Natural killer cell (primary cell): ENCODE results near the gene RBCK1. TPM values are rescaled to one million over a fixed set of nuclear protein-coding genes. Genes with fewer than 3 reads are reported as not detected.

Source experiments
- ATAC-seq, 3 donors: fragments of 150-1000 bp in 2 of 3; fragments of 200-7000 bp in 1 of 3; cut with Tn5 transposase; 1 replicate in 1 of 3; 2 replicates in 2 of 3; pipeline ENCODE4 v1.10.0; 2021; ENCODE audit warnings: mild to moderate bottlenecking in 2 of 3, moderate library complexity in 2 of 3
- DNase-seq, 2 donors: peaks; one replicate each; pipeline versions ENCODE4 v3.0.0 to v3.0.0-alpha.2; 2013 to 2021; ENCODE audit warnings: mixed read lengths in 1 of 2
- H3K27ac ChIP-seq: one replicate; pipeline ENCODE4 v1.5.1; 2013; ENCODE audit warnings: mild to moderate bottlenecking, low read length
- H3K27me3 ChIP-seq: one replicate; pipeline ENCODE4 v1.6.1; 2013; ENCODE audit warnings: low read length; ENCODE audit not compliant: control insufficient read depth, insufficient read depth
- H3K36me3 ChIP-seq: one replicate; pipeline ENCODE4 v1.6.1; 2013; ENCODE audit warnings: low read length; ENCODE audit not compliant: control insufficient read depth, insufficient read depth
- H3K4me1 ChIP-seq: one replicate; pipeline ENCODE4 v1.6.1; 2013; ENCODE audit warnings: low read length; ENCODE audit not compliant: control insufficient read depth, insufficient read depth
- H3K4me3 ChIP-seq: one replicate; pipeline ENCODE4 v1.5.1; 2013; ENCODE audit warnings: low read length
- H3K9me3 ChIP-seq: one replicate; pipeline ENCODE4 v1.6.1; 2013; ENCODE audit warnings: low read length; ENCODE audit not compliant: control insufficient read depth, insufficient read depth
- H3K27ac Mint-ChIP-seq, 2 donors: one replicate each; pipeline ENCODE4 v1.8.0; 2022; ENCODE audit warnings: mild to moderate bottlenecking in 2 of 2, mixed read lengths in 2 of 2, moderate library complexity in 1 of 2
- H3K27me3 Mint-ChIP-seq, 2 donors: one replicate each; pipeline ENCODE4 v1.8.0; 2022; ENCODE audit warnings: low read depth in 2 of 2, mixed read lengths in 2 of 2
- H3K36me3 Mint-ChIP-seq: one replicate; pipeline ENCODE4 v1.8.0; 2022; ENCODE audit warnings: mixed read lengths
- H3K4me1 Mint-ChIP-seq, 2 donors: one replicate each; pipeline ENCODE4 v1.8.0; 2022; ENCODE audit warnings: mixed read lengths in 2 of 2
- H3K4me3 Mint-ChIP-seq: one replicate; pipeline ENCODE4 v1.8.0; 2022; ENCODE audit warnings: mild to moderate bottlenecking, moderate library complexity, mixed read lengths
- H3K9me3 Mint-ChIP-seq, 2 donors: one replicate each; pipeline ENCODE4 v1.8.0; 2022; ENCODE audit warnings: mixed read lengths in 2 of 2
- CTCF ChIP-seq: fragments of 200-600 bp; IDR thresholded peaks from one replicate; pipeline ENCODE4 v1.8.0; 2022; ENCODE audit warnings: antibody characterized with exemption
- WGBS: methylation state at CpG from one replicate; pipeline ENCODE4 v1.1.7; 2013; ENCODE audit warnings: missing lambda C conversion rate; ENCODE audit not compliant: insufficient coverage; 5-methylcytosine and 5-hydroxymethylcytosine counted together
- intact Hi-C: fragments of 100-400 bp; cut with micrococcal nuclease; formaldehyde crosslinking; loops from one replicate; pipeline ENCODE4 v1.14.2; 2022
- total RNA-seq, 4 donors: library from RNA; stranded (reverse); fragments of 120-200 nt in 1 of 4; gene quantifications; one replicate each; pipeline versions ENCODE4 v1.2.3 to v1.2.4, GENCODE V29; 2013 to 2022

RBCK1 gene
- total RNA-seq, 3 donors from 2014 or later (not counting 1 experiment from before 2014, with no cell fraction given) = 102 to 131 (median 104) TPM

GRCh38 chr20:434661-435419 is 26.7 kb downstream of the RBCK1 start:
- no peaks in the 10 kb centered on the region for H3K27me3 Mint-ChIP-seq
- H3K4me3 Mint-ChIP-seq = peak overlapping the region; percentile 63
- peak overlapping the region; percentile 94 to 97 for H3K27ac Mint-ChIP-seq
- peaks cover 46 to 70% of the 10 kb centered on the region in 2 donors for H3K4me1 Mint-ChIP-seq
- H3K27ac ChIP-seq = no peak overlapping the region
- H3K4me1 ChIP-seq = peaks cover 78% of the 10 kb centered on the region
- H3K9me3 Mint-ChIP-seq = no peaks in the 10 kb centered on the region
- H3K4me3 ChIP-seq = no peak overlapping the region
- no peaks in the 10 kb centered on the region for H3K9me3 ChIP-seq
- ATAC-seq (no peak), DNase-seq (no peak)
- H3K27me3 ChIP-seq = no peaks in the 10 kb centered on the region
- H3K36me3 ChIP-seq = peaks cover 44% of the 10 kb centered on the region
- intact Hi-C loops = no loop called here
- 93% methylated on average over 16 of the region's 16 CpGs for WGBS
- H3K36me3 Mint-ChIP-seq = no peaks in the 10 kb centered on the region
- TF ChIP-seq CTCF = no peak

GRCh38 chr20:435558-435957 is 27.5 kb downstream of the RBCK1 start:
- H3K9me3 ChIP-seq = no peaks in the 10 kb centered on the region
- peaks cover 50 to 71% of the 10 kb centered on the region in 2 donors for H3K4me1 Mint-ChIP-seq
- H3K27ac ChIP-seq = no peak overlapping the region
- H3K36me3 Mint-ChIP-seq = no peaks in the 10 kb centered on the region
- peak overlapping the region; percentile 63 for H3K4me3 Mint-ChIP-seq
- no peak for TF ChIP-seq CTCF
- intact Hi-C loops = no loop called here
- H3K27ac Mint-ChIP-seq = peak overlapping the region; percentile 94 to 97
- H3K9me3 Mint-ChIP-seq = no peaks in the 10 kb centered on the region
- WGBS = 96% methylated on average over 7 of the region's 7 CpGs
- H3K4me1 ChIP-seq = peaks cover 78% of the 10 kb centered on the region
- peaks cover 44% of the 10 kb centered on the region for H3K36me3 ChIP-seq
- H3K4me3 ChIP-seq = no peak overlapping the region
- no peaks in the 10 kb centered on the region for H3K27me3 Mint-ChIP-seq
- DNase-seq = no peak
- H3K27me3 ChIP-seq = no peaks in the 10 kb centered on the region
- no peak for ATAC-seq

DNA sequence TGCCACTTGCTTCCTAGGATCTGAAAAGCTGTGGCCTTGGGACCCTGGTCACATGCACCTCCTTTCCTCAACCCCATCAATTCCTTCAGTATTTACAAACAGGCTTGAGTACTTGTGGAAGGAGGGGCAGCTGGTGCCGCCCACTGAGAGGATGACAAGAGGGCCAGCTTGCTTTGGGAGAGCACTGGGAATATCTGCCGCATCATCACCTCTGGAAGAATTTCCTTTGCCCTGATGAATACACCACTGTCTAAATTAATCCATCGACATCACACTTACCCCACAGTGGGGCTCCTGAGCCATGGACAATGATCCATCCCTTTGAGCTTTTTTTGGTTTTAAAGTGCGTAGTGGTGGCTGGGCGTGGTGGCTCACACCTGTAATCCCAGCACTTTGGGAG is 28.4 kb downstream of the RBCK1 start:
- Histone ChIP-seq H3K4me1 (peaks cover 78% of the 10 kb centered on the region), H3K9me3 (no peaks in the 10 kb centered on the region), H3K4me3 (no peak overlapping the region), H3K27ac (no peak overlapping the region), H3K36me3 (peaks cover 43% of the 10 kb centered on the region), H3K27me3 (no peaks in the 10 kb centered on the region)
- no peak for ATAC-seq
- Mint-ChIP-seq H3K9me3 (no peaks in the 10 kb centered on the region), H3K36me3 (no peaks in the 10 kb centered on the region), H3K27ac (peak overlapping the region in 1 of 2 donors; percentile 86), H3K4me1 (peaks cover 50 to 68% of the 10 kb centered on the region in 2 donors), H3K4me3 (no peak overlapping the region), H3K27me3 (no peaks in the 10 kb centered on the region)
- intact Hi-C loops = no loop called here
- WGBS = 100% methylated on average over 5 of the region's 5 CpGs
- no peak for TF ChIP-seq CTCF
- no peak for DNase-seq
